ENCODE data around the gene DDOST.

The DDOST gene

DNA sequence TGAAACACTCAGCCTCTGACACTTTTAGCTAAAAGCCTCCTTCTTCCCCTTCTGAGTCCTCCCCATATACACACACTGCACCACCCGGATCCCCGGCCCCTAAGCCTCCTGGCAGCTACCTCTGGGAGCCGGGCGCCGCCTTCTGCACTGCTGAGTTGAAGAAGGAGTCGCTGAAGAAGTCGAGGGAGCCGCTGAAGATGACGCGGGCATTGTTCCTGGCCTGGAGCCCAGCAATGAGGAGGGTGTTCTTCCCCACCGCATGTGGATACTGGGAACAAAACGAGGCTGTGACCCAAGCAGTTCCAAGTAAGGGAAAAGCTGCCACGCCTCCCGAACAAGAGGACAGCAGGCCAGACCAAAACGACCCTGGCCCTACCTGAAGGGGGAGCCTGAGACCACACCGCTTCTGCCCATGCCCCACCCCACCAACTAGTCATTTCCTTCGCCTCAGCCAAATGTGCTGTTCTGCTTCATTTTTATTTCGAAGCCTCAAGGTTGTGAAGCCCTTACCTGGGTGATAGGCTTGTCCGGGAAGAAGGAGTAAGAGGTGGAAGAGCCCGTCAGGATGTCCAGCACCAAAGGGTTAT is 7.0 kb downstream of the DDOST start:
- TF ChIP-seq NFIC (IDR thresholded peaks at IDR 0.05) (no peak), TAF1 (IDR thresholded peaks at IDR 0.05; ENCODE audit: low read depth) (no peak)

DNA sequence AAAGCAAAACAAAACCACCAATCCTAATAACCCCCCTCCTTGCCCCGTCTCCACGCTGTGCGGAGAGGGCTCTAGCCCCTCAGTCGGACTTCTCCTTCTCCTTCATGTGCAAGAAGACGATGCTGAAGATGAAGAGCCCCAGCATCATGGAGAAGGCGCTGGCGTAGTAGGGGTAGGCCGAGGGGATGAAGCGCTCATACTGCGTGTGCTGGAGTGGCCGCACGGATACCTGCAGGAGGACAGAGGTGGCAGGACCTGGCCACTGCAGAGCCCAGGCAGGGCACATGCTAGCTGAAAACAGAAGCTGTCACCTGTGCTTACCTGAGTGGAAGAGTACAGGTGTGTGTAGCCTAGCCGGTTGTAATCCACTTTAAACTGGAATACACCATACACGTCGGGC is 8.9 kb downstream of the DDOST start:
- TF ChIP-seq TCF12 (IDR thresholded peaks at IDR 0.05; ENCODE audit: low read depth) = no peak
- TF ChIP-seq ZBTB7A (IDR thresholded peaks at IDR 0.05; ENCODE audit: low read depth) = no peak
- no peak for TF ChIP-seq RAD21 (IDR thresholded peaks at IDR 0.05; ENCODE audit: low read depth)
- no peak for TF ChIP-seq YY1 (IDR thresholded peaks at IDR 0.05; ENCODE audit: low read depth)

DNA sequence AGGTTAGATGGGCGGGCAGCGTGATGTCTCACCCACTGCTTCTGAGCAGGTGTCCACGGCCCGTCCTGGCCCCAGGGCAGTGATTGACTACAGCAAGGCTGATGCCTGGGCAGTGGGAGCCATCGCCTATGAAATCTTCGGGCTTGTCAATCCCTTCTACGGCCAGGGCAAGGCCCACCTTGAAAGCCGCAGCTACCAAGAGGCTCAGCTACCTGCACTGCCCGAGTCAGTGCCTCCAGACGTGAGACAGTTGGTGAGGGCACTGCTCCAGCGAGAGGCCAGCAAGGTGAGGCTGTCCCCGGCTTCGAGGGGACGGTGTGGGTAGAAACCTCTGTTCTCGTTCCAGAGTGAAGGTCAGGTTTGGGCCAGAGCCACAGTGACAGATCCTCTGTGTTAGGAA is 12.2 kb downstream of the DDOST start:
- TF ChIP-seq NFIC (IDR thresholded peaks at IDR 0.05) (no peak), CEBPB (IDR thresholded peaks at IDR 0.05) (no peak), ZBTB7A (IDR thresholded peaks at IDR 0.05; ENCODE audit: low read depth) (no peak), FOXM1 (IDR thresholded peaks at IDR 0.05; ENCODE audit: borderline replicate concordance, low read depth) (no peak)

DNA sequence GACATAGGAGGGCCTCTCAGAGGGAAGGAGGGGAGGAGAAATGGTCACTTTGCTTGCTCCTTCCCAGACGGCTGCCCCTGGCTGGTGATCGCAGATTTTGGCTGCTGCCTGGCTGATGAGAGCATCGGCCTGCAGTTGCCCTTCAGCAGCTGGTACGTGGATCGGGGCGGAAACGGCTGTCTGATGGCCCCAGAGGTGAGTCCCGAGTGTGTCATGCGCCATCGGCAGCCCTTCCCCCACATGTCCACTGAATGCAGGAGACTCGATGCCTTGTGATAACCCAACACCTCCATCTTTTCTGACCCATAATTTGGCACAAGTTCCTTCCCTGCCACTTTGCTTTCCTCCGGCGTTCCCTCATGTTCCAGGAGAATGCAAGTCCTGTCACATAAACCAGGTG is 12.7 kb downstream of the DDOST start:
- TF ChIP-seq TEAD4 (IDR thresholded peaks at IDR 0.05) (no peak), YY1 (IDR thresholded peaks at IDR 0.05; ENCODE audit: low read depth) (no peak), EGR1 (IDR thresholded peaks at IDR 0.05) (no peak), CEBPB (IDR thresholded peaks at IDR 0.05) (no peak), ZBTB7A (IDR thresholded peaks at IDR 0.05; ENCODE audit: low read depth) (no peak), FOXM1 (IDR thresholded peaks at IDR 0.05; ENCODE audit: borderline replicate concordance, low read depth) (no peak), CREB1 (IDR thresholded peaks at IDR 0.05; ENCODE audit: low read depth) (no peak), NFIC (IDR thresholded peaks at IDR 0.05) (no peak), RAD21 (IDR thresholded peaks at IDR 0.05; ENCODE audit: low read depth) (no peak), EP300 (IDR thresholded peaks at IDR 0.05; ENCODE audit: borderline replicate concordance) (no peak), TCF12 (IDR thresholded peaks at IDR 0.05; ENCODE audit: low read depth) (no peak), TAF1 (IDR thresholded peaks at IDR 0.05; ENCODE audit: low read depth) (no peak)
- TF ChIP-seq, protein P1, sequence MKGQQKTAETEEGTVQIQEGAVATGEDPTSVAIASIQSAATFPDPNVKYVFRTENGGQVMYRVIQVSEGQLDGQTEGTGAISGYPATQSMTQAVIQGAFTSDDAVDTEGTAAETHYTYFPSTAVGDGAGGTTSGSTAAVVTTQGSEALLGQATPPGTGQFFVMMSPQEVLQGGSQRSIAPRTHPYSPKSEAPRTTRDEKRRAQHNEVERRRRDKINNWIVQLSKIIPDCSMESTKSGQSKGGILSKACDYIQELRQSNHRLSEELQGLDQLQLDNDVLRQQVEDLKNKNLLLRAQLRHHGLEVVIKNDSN (IDR thresholded peaks at IDR 0.05) = no peak
- TF ChIP-seq, protein P2, sequence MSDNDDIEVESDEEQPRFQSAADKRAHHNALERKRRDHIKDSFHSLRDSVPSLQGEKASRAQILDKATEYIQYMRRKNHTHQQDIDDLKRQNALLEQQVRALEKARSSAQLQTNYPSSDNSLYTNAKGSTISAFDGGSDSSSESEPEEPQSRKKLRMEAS (IDR thresholded peaks at IDR 0.05) = no peak
- TF ChIP-seq, protein P3, sequence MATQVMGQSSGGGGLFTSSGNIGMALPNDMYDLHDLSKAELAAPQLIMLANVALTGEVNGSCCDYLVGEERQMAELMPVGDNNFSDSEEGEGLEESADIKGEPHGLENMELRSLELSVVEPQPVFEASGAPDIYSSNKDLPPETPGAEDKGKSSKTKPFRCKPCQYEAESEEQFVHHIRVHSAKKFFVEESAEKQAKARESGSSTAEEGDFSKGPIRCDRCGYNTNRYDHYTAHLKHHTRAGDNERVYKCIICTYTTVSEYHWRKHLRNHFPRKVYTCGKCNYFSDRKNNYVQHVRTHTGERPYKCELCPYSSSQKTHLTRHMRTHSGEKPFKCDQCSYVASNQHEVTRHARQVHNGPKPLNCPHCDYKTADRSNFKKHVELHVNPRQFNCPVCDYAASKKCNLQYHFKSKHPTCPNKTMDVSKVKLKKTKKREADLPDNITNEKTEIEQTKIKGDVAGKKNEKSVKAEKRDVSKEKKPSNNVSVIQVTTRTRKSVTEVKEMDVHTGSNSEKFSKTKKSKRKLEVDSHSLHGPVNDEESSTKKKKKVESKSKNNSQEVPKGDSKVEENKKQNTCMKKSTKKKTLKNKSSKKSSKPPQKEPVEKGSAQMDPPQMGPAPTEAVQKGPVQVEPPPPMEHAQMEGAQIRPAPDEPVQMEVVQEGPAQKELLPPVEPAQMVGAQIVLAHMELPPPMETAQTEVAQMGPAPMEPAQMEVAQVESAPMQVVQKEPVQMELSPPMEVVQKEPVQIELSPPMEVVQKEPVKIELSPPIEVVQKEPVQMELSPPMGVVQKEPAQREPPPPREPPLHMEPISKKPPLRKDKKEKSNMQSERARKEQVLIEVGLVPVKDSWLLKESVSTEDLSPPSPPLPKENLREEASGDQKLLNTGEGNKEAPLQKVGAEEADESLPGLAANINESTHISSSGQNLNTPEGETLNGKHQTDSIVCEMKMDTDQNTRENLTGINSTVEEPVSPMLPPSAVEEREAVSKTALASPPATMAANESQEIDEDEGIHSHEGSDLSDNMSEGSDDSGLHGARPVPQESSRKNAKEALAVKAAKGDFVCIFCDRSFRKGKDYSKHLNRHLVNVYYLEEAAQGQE (IDR thresholded peaks at IDR 0.05; ENCODE audit: low read depth) = no peak

DNA sequence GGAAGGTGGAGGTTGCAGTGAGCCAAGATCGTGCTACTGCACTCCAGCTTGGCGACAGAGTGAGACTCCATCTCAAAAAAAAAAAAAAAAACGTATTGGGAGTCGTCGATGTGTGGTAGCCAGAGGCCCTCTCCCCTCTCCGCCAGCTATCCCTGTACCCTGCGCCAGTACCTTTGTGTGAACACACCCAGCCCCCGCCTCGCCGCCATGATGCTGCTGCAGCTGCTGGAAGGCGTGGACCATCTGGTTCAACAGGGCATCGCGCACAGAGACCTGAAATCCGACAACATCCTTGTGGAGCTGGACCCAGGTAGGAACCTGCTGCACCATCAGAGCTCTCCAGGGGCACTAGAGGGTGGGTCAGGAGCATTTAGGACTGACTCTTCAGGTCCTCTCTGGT is 15.8 kb downstream of the DDOST start:
- TF ChIP-seq ZBTB7A (IDR thresholded peaks at IDR 0.05; ENCODE audit: low read depth) = no peak
- TF ChIP-seq, protein P2 (IDR thresholded peaks at IDR 0.05) = no peak

DNA sequence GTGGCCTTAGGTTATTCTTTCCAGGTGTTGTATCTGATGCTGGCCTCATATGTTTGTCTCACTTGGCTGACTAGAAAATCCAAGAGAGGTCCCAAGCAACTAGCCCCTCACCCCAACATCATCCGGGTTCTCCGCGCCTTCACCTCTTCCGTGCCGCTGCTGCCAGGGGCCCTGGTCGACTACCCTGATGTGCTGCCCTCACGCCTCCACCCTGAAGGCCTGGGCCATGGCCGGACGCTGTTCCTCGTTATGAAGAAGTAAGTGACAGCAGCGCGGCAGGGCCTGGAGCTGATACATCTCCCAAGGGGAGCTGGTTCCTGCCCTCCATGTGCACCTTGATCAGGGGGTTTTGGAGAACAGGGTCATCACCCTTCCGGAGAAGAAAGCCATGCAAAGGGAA is 16.8 kb downstream of the DDOST start:
- no peak for TF ChIP-seq EP300 (IDR thresholded peaks at IDR 0.05; ENCODE audit: borderline replicate concordance)
- TF ChIP-seq TCF12 (IDR thresholded peaks at IDR 0.05; ENCODE audit: low read depth) = no peak
- TF ChIP-seq CREB1 (IDR thresholded peaks at IDR 0.05; ENCODE audit: low read depth) = no peak
- TF ChIP-seq, protein P2 (IDR thresholded peaks at IDR 0.05) = no peak
- TF ChIP-seq, protein P1 (IDR thresholded peaks at IDR 0.05) = no peak
- TF ChIP-seq EGR1 (IDR thresholded peaks at IDR 0.05) = no peak
- no peak for TF ChIP-seq FOXM1 (IDR thresholded peaks at IDR 0.05; ENCODE audit: borderline replicate concordance, low read depth)
- TF ChIP-seq YY1 (IDR thresholded peaks at IDR 0.05; ENCODE audit: low read depth) = no peak
- no peak for TF ChIP-seq ZBTB7A (IDR thresholded peaks at IDR 0.05; ENCODE audit: low read depth)
- TF ChIP-seq RAD21 (IDR thresholded peaks at IDR 0.05; ENCODE audit: low read depth) = no peak
- no peak for TF ChIP-seq NFIC (IDR thresholded peaks at IDR 0.05)
- TF ChIP-seq TEAD4 (IDR thresholded peaks at IDR 0.05) = no peak
- TF ChIP-seq TAF1 (IDR thresholded peaks at IDR 0.05; ENCODE audit: low read depth) = no peak

DNA sequence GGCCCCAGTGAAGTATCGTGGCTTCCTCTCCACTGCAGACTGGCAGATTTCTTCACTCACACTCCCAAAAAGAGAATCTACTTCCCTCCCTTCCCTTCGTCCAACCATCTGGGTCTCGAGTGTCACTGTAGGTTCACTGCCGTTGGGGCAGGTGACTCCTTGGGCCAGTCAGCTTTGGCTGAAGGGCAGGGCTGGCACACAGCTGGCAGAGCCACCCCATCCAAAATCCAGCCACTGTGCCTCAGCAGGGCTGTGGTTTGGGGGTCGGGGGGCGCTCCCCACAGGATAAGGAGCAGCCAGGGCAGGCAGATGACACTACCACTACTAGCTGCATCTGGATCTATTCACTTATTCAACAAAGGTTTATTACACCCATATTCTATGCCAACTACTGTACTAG is 18.1 kb downstream of the DDOST start:
- TF ChIP-seq, protein P2 (IDR thresholded peaks at IDR 0.05) = no peak
- TF ChIP-seq TCF12 (IDR thresholded peaks at IDR 0.05; ENCODE audit: low read depth) = no peak

DNA sequence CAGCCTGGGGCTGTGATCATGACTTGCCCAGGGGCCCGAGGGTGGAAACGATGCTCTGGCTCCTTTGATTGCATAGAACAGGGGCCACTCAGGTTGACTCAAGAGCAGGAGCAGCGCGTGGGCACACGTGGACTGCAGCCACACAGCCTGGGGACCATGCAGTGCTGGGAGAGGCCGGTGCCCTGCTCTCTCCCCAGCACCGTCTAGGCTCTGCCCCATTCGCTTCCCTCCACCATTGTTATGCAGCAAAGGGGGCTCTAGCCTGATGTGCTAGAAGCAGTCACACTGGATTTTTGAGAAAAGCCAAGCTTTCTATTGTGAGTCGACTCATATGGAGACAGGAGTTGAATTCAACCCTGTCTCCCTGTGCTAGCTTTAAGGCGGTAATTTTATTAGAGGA is 19.2 kb downstream of the DDOST start:
- TF ChIP-seq, protein P1 (IDR thresholded peaks at IDR 0.05) = no peak
- TF ChIP-seq CEBPB (IDR thresholded peaks at IDR 0.05) (no peak), CREB1 (IDR thresholded peaks at IDR 0.05; ENCODE audit: low read depth) (no peak), ZBTB7A (IDR thresholded peaks at IDR 0.05; ENCODE audit: low read depth) (no peak), EGR1 (IDR thresholded peaks at IDR 0.05) (no peak), TCF12 (IDR thresholded peaks at IDR 0.05; ENCODE audit: low read depth) (no peak), FOXM1 (IDR thresholded peaks at IDR 0.05; ENCODE audit: borderline replicate concordance, low read depth) (no peak), EP300 (IDR thresholded peaks at IDR 0.05; ENCODE audit: borderline replicate concordance) (no peak), YY1 (IDR thresholded peaks at IDR 0.05; ENCODE audit: low read depth) (no peak), TAF1 (IDR thresholded peaks at IDR 0.05; ENCODE audit: low read depth) (no peak), TEAD4 (IDR thresholded peaks at IDR 0.05) (no peak), NFIC (IDR thresholded peaks at IDR 0.05) (no peak), RAD21 (IDR thresholded peaks at IDR 0.05; ENCODE audit: low read depth) (no peak)
- TF ChIP-seq, protein P3 (IDR thresholded peaks at IDR 0.05; ENCODE audit: low read depth) = no peak
- TF ChIP-seq, protein P2 (IDR thresholded peaks at IDR 0.05) = no peak

All from Ishikawa (cell line).